ENCODE data around the gene RASA3. TPM values are rescaled to one million over a fixed set of nuclear protein-coding genes. Genes with fewer than 3 reads are reported as not detected.
"Not testable (repeated sequence)": the region's sequence is repeated elsewhere in the genome, so short reads cannot be mapped to it uniquely, and the experiment has no call there.

Gene RASA3
- total RNA-seq, 1 donor from 2014 or later: 25.4 TPM

DNA sequence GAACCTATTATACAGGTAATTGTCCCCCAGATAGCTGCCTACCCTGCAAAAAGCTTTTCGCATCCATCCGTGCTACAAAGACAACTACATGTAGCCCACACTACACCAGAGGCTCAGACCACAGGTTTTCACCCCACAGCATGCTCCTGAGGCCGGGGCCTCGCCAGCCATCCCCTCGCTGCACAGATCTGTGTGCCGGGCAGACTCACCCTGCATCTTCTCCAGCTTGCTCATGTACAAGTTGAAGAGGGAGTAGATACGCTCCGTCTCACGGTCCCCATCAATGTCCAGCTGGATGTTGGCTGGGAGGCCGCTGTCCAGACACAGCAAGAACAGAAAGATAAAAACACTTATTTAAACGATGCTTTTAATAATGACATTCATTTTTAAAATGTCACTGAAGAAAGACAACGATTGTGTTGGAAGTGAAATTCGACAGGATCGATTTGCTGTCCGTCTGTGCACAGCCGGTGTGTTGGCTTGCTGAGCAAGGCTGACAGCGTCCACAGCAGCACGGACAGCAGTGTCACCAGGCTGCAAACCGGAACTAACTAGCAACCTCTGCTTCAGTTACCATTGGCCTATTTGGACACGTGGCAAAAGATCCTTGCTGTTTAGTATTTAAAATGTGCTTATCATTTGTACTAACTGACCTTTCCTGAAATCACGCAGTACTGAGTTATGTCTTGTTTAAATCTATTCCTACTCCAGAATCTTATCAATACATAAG is 140.0 kb downstream of the RASA3 start:
- TF ChIP-seq CTCF (IDR thresholded peaks at IDR 0.05; ENCODE audit: insufficient read depth, low read length, poor library complexity, severe bottlenecking): no peak
- Histone ChIP-seq H3K36me3 (ENCODE audit: control insufficient read depth, insufficient read depth, low read length) (peaks cover 4% of the 10 kb centered on the region), H3K4me3 (ENCODE audit: low read depth, low read length) (no peak overlapping the region), H3K27me3 (ENCODE audit: control insufficient read depth, insufficient read depth, low read length) (no peaks in the 10 kb centered on the region)
- no peak for DNase-seq (ENCODE audit: low read depth)

- TF ChIP-seq CTCF (IDR thresholded peaks at IDR 0.05; ENCODE audit: insufficient read depth, low read length, poor library complexity, severe bottlenecking): no peak
- Histone ChIP-seq H3K36me3 (ENCODE audit: control insufficient read depth, insufficient read depth, low read length) (peaks cover 4% of the 10 kb centered on the region), H3K4me3 (ENCODE audit: low read depth, low read length) (no peak overlapping the region), H3K27me3 (ENCODE audit: control insufficient read depth, insufficient read depth, low read length) (no peaks in the 10 kb centered on the region)
- DNase-seq (ENCODE audit: low read depth): no peak
Observed at GRCh38 chr13:113991676-113992179, 140.7 kb downstream of the RASA3 start.

- no peak for DNase-seq (ENCODE audit: low read depth)
- Histone ChIP-seq H3K4me3 (ENCODE audit: low read depth, low read length) (no peak overlapping the region), H3K36me3 (ENCODE audit: control insufficient read depth, insufficient read depth, low read length) (peaks cover 4% of the 10 kb centered on the region), H3K27me3 (ENCODE audit: control insufficient read depth, insufficient read depth, low read length) (no peaks in the 10 kb centered on the region)
- TF ChIP-seq CTCF (IDR thresholded peaks at IDR 0.05; ENCODE audit: insufficient read depth, low read length, poor library complexity, severe bottlenecking): no peak
Observed at GRCh38 chr13:113991191-113991669, 141.2 kb downstream of the RASA3 start.

DNA sequence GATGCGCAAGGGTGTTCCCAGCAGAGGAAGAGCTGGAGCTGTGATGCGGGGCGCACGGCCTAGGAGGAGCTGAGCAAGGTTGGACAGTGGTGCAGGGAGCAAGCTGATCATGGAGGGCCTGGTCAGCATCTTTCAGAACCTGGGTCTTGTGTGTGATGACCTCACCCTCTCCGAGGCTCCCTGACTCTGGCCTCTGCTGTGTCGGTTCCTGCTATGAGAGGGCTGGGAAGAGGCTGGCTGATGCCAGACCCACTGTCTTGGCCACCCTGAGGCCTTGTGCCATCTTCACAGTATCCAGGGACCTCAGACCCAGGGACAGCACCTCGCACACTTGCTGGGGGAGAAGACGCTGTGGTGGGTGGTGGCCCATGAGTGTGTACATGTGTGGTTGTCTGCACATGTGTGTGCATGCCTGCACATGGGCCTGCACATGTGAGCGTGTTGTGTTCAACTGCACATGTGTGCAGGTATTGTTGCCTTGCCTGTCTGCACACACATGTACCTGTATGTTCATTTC is 142.0 kb downstream of the RASA3 start:
- no peak for DNase-seq (ENCODE audit: low read depth)
- Histone ChIP-seq H3K4me3 (ENCODE audit: low read depth, low read length) (no peak overlapping the region), H3K36me3 (ENCODE audit: control insufficient read depth, insufficient read depth, low read length) (peaks cover 4% of the 10 kb centered on the region), H3K27me3 (ENCODE audit: control insufficient read depth, insufficient read depth, low read length) (no peaks in the 10 kb centered on the region)
- no peak for TF ChIP-seq CTCF (IDR thresholded peaks at IDR 0.05; ENCODE audit: insufficient read depth, low read length, poor library complexity, severe bottlenecking)

- no peaks in the 10 kb centered on the region for H3K27me3 ChIP-seq (ENCODE audit: control insufficient read depth, insufficient read depth, low read length)
- no peak for TF ChIP-seq CTCF (IDR thresholded peaks at IDR 0.05; ENCODE audit: insufficient read depth, low read length, poor library complexity, severe bottlenecking)
- H3K36me3 ChIP-seq (ENCODE audit: control insufficient read depth, insufficient read depth, low read length): peaks cover 4% of the 10 kb centered on the region
- H3K4me3 ChIP-seq (ENCODE audit: low read depth, low read length): no peak overlapping the region
- DNase-seq (ENCODE audit: low read depth): no peak
Observed at GRCh38 chr13:113989585-113990300, 142.7 kb downstream of the RASA3 start.

GRCh38 chr13:113988859-113989258 is 143.6 kb downstream of the RASA3 start:
- H3K36me3 ChIP-seq (ENCODE audit: control insufficient read depth, insufficient read depth, low read length); H3K4me3 ChIP-seq (ENCODE audit: low read depth, low read length); DNase-seq (ENCODE audit: low read depth); H3K27me3 ChIP-seq (ENCODE audit: control insufficient read depth, insufficient read depth, low read length): not testable (repeated sequence)
